ENCODE data around the gene RABGAP1L. TPM values are rescaled to one million over a fixed set of nuclear protein-coding genes. Genes with fewer than 3 reads are reported as not detected.

The RABGAP1L gene
- total and polyA plus RNA-seq, 10 donors = 30.3 to 125 (median 77.7) TPM

- DNase-seq = no peak
- Histone ChIP-seq H3K27me3 (replicated peaks in 1 of 7) (no peaks in the 10 kb centered on the region), H3K9me3 (no peaks in the 10 kb centered on the region), H3K27ac (peak overlapping the region in 1 of 8 donors; percentile 86), H3K4me3 (no peak overlapping the region), H3K36me3 (peaks cover 0 to 24% (median 0%) of the 10 kb centered on the region in 6 donors), H3K4me1 (peaks cover 0 to 30% (median 19%) of the 10 kb centered on the region in 6 donors)
- 76 to 92% (median 87%) methylated on average over 3 of the region's 3 CpGs for WGBS, 5 donors
- intact Hi-C loops (cut with DNase I; ENCODE audit: low total_unique reads) = loop anchor here (10.0 kb wide), 1 partner anchor 114 kb away; no protein-coding TSS in a partner anchor
- TF ChIP-seq CTCF (IDR thresholded peaks at IDR 0.05 in 8 of 11, conservative IDR thresholded peaks at IDR 0.05 in 3 of 11) (no peak), POLR2AphosphoS5 (IDR thresholded peaks at IDR 0.05) (no peak), POLR2A (IDR thresholded peaks at IDR 0.05) (no peak)
These were observed 829.7 kb downstream of the RABGAP1L start for GRCh38 chr1:174988986-174989385.

- H3K36me3 ChIP-seq = peaks cover 0 to 25% (median 0%) of the 10 kb centered on the region in 6 donors
- H3K27ac ChIP-seq = peak overlapping the region in 7 of 8 donors; percentile 71 to 93 (median 85)
- no peaks in the 10 kb centered on the region for H3K27me3 ChIP-seq (replicated peaks in 1 of 7)
- H3K9me3 ChIP-seq = no peaks in the 10 kb centered on the region
- intact Hi-C loops (cut with DNase I; ENCODE audit: low total_unique reads) = loop anchor here (10.0 kb wide), 1 partner anchor 115 kb away; no protein-coding TSS in a partner anchor
- no peak for DNase-seq
- peak overlapping the region in 4 of 8 donors; percentile 32 to 65 (median 46) for H3K4me3 ChIP-seq
- TF ChIP-seq POLR2AphosphoS5 (IDR thresholded peaks at IDR 0.05) (no peak), POLR2A (IDR thresholded peaks at IDR 0.05) (no peak), CTCF (IDR thresholded peaks at IDR 0.05 in 8 of 11, conservative IDR thresholded peaks at IDR 0.05 in 3 of 11) (no peak)
- H3K4me1 ChIP-seq = peaks cover 0 to 30% (median 19%) of the 10 kb centered on the region in 6 donors
- WGBS, 5 donors = 65 to 87% (median 83%) methylated on average over 5 of the region's 5 CpGs
These were observed 830.4 kb downstream of the RABGAP1L start for GRCh38 chr1:174989536-174990220.

GRCh38 chr1:174990382-174990999 is 831.2 kb downstream of the RABGAP1L start:
- no peaks in the 10 kb centered on the region for H3K27me3 ChIP-seq (replicated peaks in 1 of 7)
- peak overlapping the region; percentile 0 to 65 (median 36) for H3K4me3 ChIP-seq
- DNase-seq = no peak
- intact Hi-C loops (cut with DNase I; ENCODE audit: low total_unique reads) = no loop called here
- 7 to 15% (median 12%) methylated on average over 6 of the region's 6 CpGs for WGBS, 5 donors
- H3K9me3 ChIP-seq = no peaks in the 10 kb centered on the region
- H3K27ac ChIP-seq = peak overlapping the region; percentile 71 to 93 (median 84)
- H3K4me1 ChIP-seq = peaks cover 0 to 30% (median 19%) of the 10 kb centered on the region in 6 donors
- no peak for TF ChIP-seq POLR2AphosphoS5 (IDR thresholded peaks at IDR 0.05)
- no peak for TF ChIP-seq CTCF (IDR thresholded peaks at IDR 0.05 in 8 of 11, conservative IDR thresholded peaks at IDR 0.05 in 3 of 11)
- TF ChIP-seq POLR2A (IDR thresholded peaks at IDR 0.05) = no peak
- H3K36me3 ChIP-seq = peaks cover 0 to 25% (median 0%) of the 10 kb centered on the region in 6 donors

GRCh38 chr1:174991473-174991872 is 832.2 kb downstream of the RABGAP1L start:
- intact Hi-C loops (cut with DNase I; ENCODE audit: low total_unique reads) = no loop called here
- Histone ChIP-seq H3K27ac (peak overlapping the region in 1 of 8 donors; percentile 93), H3K36me3 (peaks cover 0 to 25% (median 0%) of the 10 kb centered on the region in 6 donors), H3K9me3 (no peaks in the 10 kb centered on the region), H3K4me3 (no peak overlapping the region), H3K4me1 (peaks cover 0 to 30% (median 19%) of the 10 kb centered on the region in 6 donors), H3K27me3 (replicated peaks in 1 of 7) (no peaks in the 10 kb centered on the region)
- no peak for DNase-seq
- TF ChIP-seq POLR2AphosphoS5 (IDR thresholded peaks at IDR 0.05) = no peak
- no peak for TF ChIP-seq POLR2A (IDR thresholded peaks at IDR 0.05)
- WGBS, 5 donors = 97 to 100% (median 98%) methylated on average over 1 of the region's 1 CpG

Data from spleen (tissue), 11 donors.